Measurements from ENCODE around the gene PRAMEF1. TPM values are rescaled to one million over a fixed set of nuclear protein-coding genes. Genes with fewer than 3 reads are reported as not detected.
A peak's percentile ranks its signal among the peaks of the same experiment; 100 is the strongest.

The PRAMEF1 gene
- polyA plus RNA-seq, 3 donors: not detected

DNA sequence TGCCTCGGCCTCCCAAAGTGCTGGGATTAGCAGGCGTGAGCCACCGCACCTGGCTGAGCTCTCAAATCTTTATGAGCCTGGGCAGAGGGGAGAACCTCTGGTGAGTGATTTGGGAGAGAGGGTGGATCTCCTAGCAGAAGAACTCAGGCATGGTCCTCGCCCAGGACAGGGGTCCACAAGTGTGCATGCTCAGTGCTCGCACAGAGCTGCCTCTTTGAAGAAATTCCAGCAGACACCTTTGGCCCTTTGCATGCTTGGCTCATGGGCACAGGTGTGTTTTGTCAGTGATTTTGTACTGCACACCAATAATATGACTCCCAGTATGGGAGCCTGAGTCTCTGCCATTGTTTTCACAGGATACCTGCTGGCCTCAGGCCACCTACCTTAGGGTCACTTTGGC, 29.4 kb upstream of the PRAMEF1 start:
- H4K20me1 ChIP-seq (ENCODE audit: insufficient read depth, low read length): no peaks in the 10 kb centered on the region
- H3K79me2 ChIP-seq (ENCODE audit: insufficient read depth, low read length): no peaks in the 10 kb centered on the region
- TF ChIP-seq, protein P1, sequence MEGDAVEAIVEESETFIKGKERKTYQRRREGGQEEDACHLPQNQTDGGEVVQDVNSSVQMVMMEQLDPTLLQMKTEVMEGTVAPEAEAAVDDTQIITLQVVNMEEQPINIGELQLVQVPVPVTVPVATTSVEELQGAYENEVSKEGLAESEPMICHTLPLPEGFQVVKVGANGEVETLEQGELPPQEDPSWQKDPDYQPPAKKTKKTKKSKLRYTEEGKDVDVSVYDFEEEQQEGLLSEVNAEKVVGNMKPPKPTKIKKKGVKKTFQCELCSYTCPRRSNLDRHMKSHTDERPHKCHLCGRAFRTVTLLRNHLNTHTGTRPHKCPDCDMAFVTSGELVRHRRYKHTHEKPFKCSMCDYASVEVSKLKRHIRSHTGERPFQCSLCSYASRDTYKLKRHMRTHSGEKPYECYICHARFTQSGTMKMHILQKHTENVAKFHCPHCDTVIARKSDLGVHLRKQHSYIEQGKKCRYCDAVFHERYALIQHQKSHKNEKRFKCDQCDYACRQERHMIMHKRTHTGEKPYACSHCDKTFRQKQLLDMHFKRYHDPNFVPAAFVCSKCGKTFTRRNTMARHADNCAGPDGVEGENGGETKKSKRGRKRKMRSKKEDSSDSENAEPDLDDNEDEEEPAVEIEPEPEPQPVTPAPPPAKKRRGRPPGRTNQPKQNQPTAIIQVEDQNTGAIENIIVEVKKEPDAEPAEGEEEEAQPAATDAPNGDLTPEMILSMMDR (IDR thresholded peaks at IDR 0.05): no peak
- H3K4me1 ChIP-seq (ENCODE audit: control insufficient read depth in 1 of 2, insufficient read depth in 2 of 2, low read length in 2 of 2): no peaks in the 10 kb centered on the region
- no peak overlapping the region for H3K4me2 ChIP-seq (replicated peaks; ENCODE audit: extremely low read depth, low read length, poor library complexity, severe bottlenecking)
- Mint-ChIP-seq H3K4me3 (no peak overlapping the region), H3K27me3 (ENCODE audit: low read depth in 3 of 3) (peaks cover 1 to 12% (median 5%) of the 10 kb centered on the region in 3 donors), H3K27ac (no peak overlapping the region), H3K4me1 (no peaks in the 10 kb centered on the region), H3K9me3 (peaks cover 0 to 3% (median 0%) of the 10 kb centered on the region in 7 donors), H3K36me3 (no peaks in the 10 kb centered on the region)
- no peak overlapping the region for H3K9ac ChIP-seq (ENCODE audit: insufficient read depth, low read length, poor library complexity, severe bottlenecking)
- no peaks in the 10 kb centered on the region for H3K27me3 ChIP-seq (ENCODE audit: control insufficient read depth in 2 of 2, insufficient read depth in 2 of 2, low read length in 2 of 2)
- H3K27ac ChIP-seq (ENCODE audit: low read depth in 1 of 2, low read length in 2 of 2): no peak overlapping the region
- WGBS (ENCODE audit: insufficient coverage): 89% methylated on average over 5 of the region's 5 CpGs
- H3K36me3 ChIP-seq (replicated peaks in 1 of 2; ENCODE audit: control insufficient read depth in 1 of 2, insufficient read depth in 2 of 2, low read length in 2 of 2): no peaks in the 10 kb centered on the region
- H2AFZ ChIP-seq (ENCODE audit: insufficient read depth, low read depth, low read length, poor library complexity, severe bottlenecking): no peak overlapping the region
- H3K9me3 ChIP-seq (replicated peaks in 1 of 2; ENCODE audit: control insufficient read depth in 1 of 2, insufficient read depth in 1 of 2, low read length in 2 of 2): no peaks in the 10 kb centered on the region
- intact Hi-C loops (cut with micrococcal nuclease): no loop called here
- DNase-seq: no peak
- H3K4me3 ChIP-seq (replicated peaks in 1 of 3; ENCODE audit: low read depth in 2 of 3, low read length in 3 of 3): no peak overlapping the region

DNA sequence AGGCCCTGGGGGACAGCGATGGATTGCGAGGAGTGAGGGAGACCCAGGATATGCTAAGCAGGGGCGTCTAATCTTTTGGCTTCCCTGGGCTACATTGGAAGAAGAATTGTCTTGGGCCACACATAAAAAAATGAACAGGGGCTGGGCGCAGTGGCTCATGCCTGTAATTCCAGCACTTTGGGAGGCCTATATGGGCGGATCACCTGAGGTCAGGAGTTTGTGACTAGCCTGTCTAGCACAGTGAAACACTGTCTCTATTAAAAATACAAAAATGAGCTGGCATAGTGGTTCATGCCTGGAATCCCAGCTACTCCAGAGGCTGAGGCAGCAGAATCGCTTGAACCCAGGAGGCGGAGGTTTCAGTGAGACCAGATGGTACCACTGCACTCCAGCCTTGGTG, 28.4 kb upstream of the PRAMEF1 start:
- H3K27me3 ChIP-seq (ENCODE audit: control insufficient read depth in 2 of 2, insufficient read depth in 2 of 2, low read length in 2 of 2): no peaks in the 10 kb centered on the region
- Mint-ChIP-seq H3K27ac (peak overlapping the region in 1 of 7 donors; percentile 36), H3K36me3 (no peaks in the 10 kb centered on the region), H3K4me1 (no peaks in the 10 kb centered on the region), H3K9me3 (peaks cover 0 to 3% (median 0%) of the 10 kb centered on the region in 7 donors), H3K27me3 (ENCODE audit: low read depth in 3 of 3) (peaks cover 1 to 12% (median 3%) of the 10 kb centered on the region in 3 donors), H3K4me3 (no peak overlapping the region)
- no peak for DNase-seq
- intact Hi-C loops (cut with micrococcal nuclease): no loop called here
- 91% methylated on average over 5 of the region's 7 CpGs for WGBS (ENCODE audit: insufficient coverage)
- H3K36me3 ChIP-seq (replicated peaks in 1 of 2; ENCODE audit: control insufficient read depth in 1 of 2, insufficient read depth in 2 of 2, low read length in 2 of 2): no peaks in the 10 kb centered on the region
- no peak overlapping the region for H3K27ac ChIP-seq (ENCODE audit: low read depth in 1 of 2, low read length in 2 of 2)
- TF ChIP-seq, protein P1 (IDR thresholded peaks at IDR 0.05): no peak
- no peak overlapping the region for H3K9ac ChIP-seq (ENCODE audit: insufficient read depth, low read length, poor library complexity, severe bottlenecking)
- H3K4me3 ChIP-seq (replicated peaks in 1 of 3; ENCODE audit: low read depth in 2 of 3, low read length in 3 of 3): no peak overlapping the region
- no peaks in the 10 kb centered on the region for H3K4me1 ChIP-seq (ENCODE audit: control insufficient read depth in 1 of 2, insufficient read depth in 2 of 2, low read length in 2 of 2)
- H3K9me3 ChIP-seq (replicated peaks in 1 of 2; ENCODE audit: control insufficient read depth in 1 of 2, insufficient read depth in 1 of 2, low read length in 2 of 2): no peaks in the 10 kb centered on the region
- no peaks in the 10 kb centered on the region for H4K20me1 ChIP-seq (ENCODE audit: insufficient read depth, low read length)
- H3K79me2 ChIP-seq (ENCODE audit: insufficient read depth, low read length): no peaks in the 10 kb centered on the region
- no peak overlapping the region for H3K4me2 ChIP-seq (replicated peaks; ENCODE audit: extremely low read depth, low read length, poor library complexity, severe bottlenecking)
- H2AFZ ChIP-seq (ENCODE audit: insufficient read depth, low read depth, low read length, poor library complexity, severe bottlenecking): no peak overlapping the region
